B cell (primary cell): Measurements from ENCODE around the gene BLID. TPM values are rescaled to one million over a fixed set of nuclear protein-coding genes. Genes with fewer than 3 reads are reported as not detected.

Experiments
- ATAC-seq: fragments of 200-7000 bp; cut with Tn5 transposase; one replicate; pipeline ENCODE4 v1.10.0; 2021; ENCODE audit warnings: low read depth, mild to moderate bottlenecking, moderate number of reproducible peaks, moderate library complexity
- CTCF ChIA-PET: fragments of 350-600 bp; sonication (Branson Sonifier 250); formaldehyde crosslinking; loops from one replicate; lab custom pipeline; 2021; ENCODE audit warnings: antibody characterized with exemption, inconsistent platforms; lab: Charles Lee
- POLR2A ChIA-PET: fragments of 350-600 bp; sonication (Branson Sonifier 250); formaldehyde crosslinking; loops from one replicate; lab custom pipeline; 2021; ENCODE audit warnings: antibody characterized with exemption; lab: Charles Lee
- DNase-seq: peaks from one replicate; pipeline ENCODE4 v3.0.0; 2013
- H2AFZ ChIP-seq: 2 replicates; pipeline ENCODE4 v1.6.1; 2012; ENCODE audit warnings: mild to moderate bottlenecking, low read depth, low read length; ENCODE audit not compliant: insufficient read depth, poor library complexity, severe bottlenecking
- H3K27ac ChIP-seq, 2 donors: 1 replicate in 1 of 2; 2 replicates in 1 of 2; pipeline ENCODE4 v1.5.1; 2012 to 2013; ENCODE audit warnings: low read length in 2 of 2, mild to moderate bottlenecking in 2 of 2, moderate library complexity in 1 of 2
- H3K27me3 ChIP-seq, 4 experiments: fragments of 200-600 bp in 1 of 4; sonication (generic) in 1 of 4; replicated peaks in 1 of 4; 1 replicate in 2 of 4; 2 replicates in 2 of 4; pipeline versions ENCODE4 v1.6.1 to v1.7.0; 2013 to 2016; ENCODE audit warnings: low read length in 3 of 4, mild to moderate bottlenecking in 2 of 4, mixed read lengths in 1 of 4, moderate library complexity in 1 of 4; ENCODE audit not compliant: insufficient read depth in 4 of 4, control insufficient read depth in 3 of 4; ENCODE audit errors: control extremely low read depth in 1 of 4
- H3K36me3 ChIP-seq, 2 experiments: replicated peaks in 1 of 2; 1 replicate in 1 of 2; 2 replicates in 1 of 2; pipeline versions ENCODE4 v1.6.1 to v1.7.1; 2013; ENCODE audit warnings: low read length in 1 of 2; ENCODE audit not compliant: insufficient read depth in 2 of 2, control insufficient read depth in 1 of 2; ENCODE audit errors: control extremely low read depth in 1 of 2, extremely low read depth in 1 of 2
- H3K4me1 ChIP-seq, 2 donors: fragments of 200-600 bp in 1 of 2; sonication (generic) in 1 of 2; 1 replicate in 1 of 2; 2 replicates in 1 of 2; pipeline versions ENCODE4 v1.5.1 to v1.6.1; 2013 to 2017; ENCODE audit warnings: low read length in 2 of 2; ENCODE audit not compliant: control insufficient read depth in 2 of 2, insufficient read depth in 2 of 2
- H3K4me2 ChIP-seq: replicated peaks from 2 replicates; pipeline ENCODE3; 2012; ENCODE audit warnings: mild to moderate bottlenecking, low read depth, low read length; ENCODE audit not compliant: poor library complexity, severe bottlenecking
- H3K4me3 ChIP-seq, 5 experiments: fragments of 200-600 bp in 1 of 5; sonication (generic) in 1 of 5; 1 replicate in 3 of 5; 2 replicates in 2 of 5; pipeline versions ENCODE4 v1.5.1 to v1.7.0; 2011 to 2016; ENCODE audit warnings: low read length in 4 of 5, mild to moderate bottlenecking in 4 of 5, low read depth in 2 of 5, control low read depth in 1 of 5, moderate library complexity in 1 of 5; ENCODE audit not compliant: insufficient read depth in 1 of 5; ENCODE audit errors: control extremely low read depth in 1 of 5, extremely low read depth in 1 of 5
- H3K79me2 ChIP-seq: fragments of 200-600 bp; sonication (generic); one replicate; pipeline ENCODE4 v1.6.0; 2016; ENCODE audit warnings: low read length; ENCODE audit not compliant: control insufficient read depth, insufficient read depth
- H3K9ac ChIP-seq: fragments of 200-600 bp; sonication (generic); 2 replicates; pipeline ENCODE4 v1.6.1; 2017; ENCODE audit warnings: mild to moderate bottlenecking, low read length, moderate library complexity
- H3K9me3 ChIP-seq, 3 donors: one replicate each; pipeline versions ENCODE4 v1.6.1 to v1.7.1; 2013; ENCODE audit warnings: low read length in 2 of 3; ENCODE audit not compliant: control insufficient read depth in 2 of 3, insufficient read depth in 1 of 3; ENCODE audit errors: control extremely low read depth in 1 of 3
- H4K20me1 ChIP-seq: 2 replicates; pipeline ENCODE4 v1.6.0; 2012; ENCODE audit warnings: mild to moderate bottlenecking, low read length; ENCODE audit not compliant: insufficient read depth, control insufficient read depth, poor library complexity, severe bottlenecking
- H3K27ac Mint-ChIP-seq: one replicate; pipeline ENCODE4 v1.8.0; 2021; ENCODE audit warnings: mixed read lengths
- H3K27me3 Mint-ChIP-seq: one replicate; pipeline ENCODE4 v1.8.0; 2021; ENCODE audit warnings: mixed read lengths
- H3K4me1 Mint-ChIP-seq: one replicate; pipeline ENCODE4 v1.8.0; 2021; ENCODE audit warnings: mixed read lengths
- H3K4me3 Mint-ChIP-seq: one replicate; pipeline ENCODE4 v1.8.0; 2021; ENCODE audit warnings: mixed read lengths
- H3K9me3 Mint-ChIP-seq: one replicate; pipeline ENCODE4 v1.8.0; 2022; ENCODE audit warnings: mixed read lengths; ENCODE audit not compliant: insufficient read depth
- CTCF ChIP-seq: fragments of 200-600 bp; IDR thresholded peaks from one replicate; pipeline ENCODE4 v1.8.0; 2022; ENCODE audit warnings: antibody characterized with exemption, mild to moderate bottlenecking
- EZH2 ChIP-seq: IDR thresholded peaks from 2 replicates; pipeline ENCODE4 v1.6.1; 2012; ENCODE audit warnings: borderline replicate concordance, low read depth, mild to moderate bottlenecking, moderate library complexity, low read length; ENCODE audit not compliant: insufficient read depth, poor library complexity, severe bottlenecking
- WGBS: methylation state at CpG from one replicate; pipeline ENCODE4 v1.1.5; 2013; ENCODE audit warnings: missing lambda C conversion rate; ENCODE audit not compliant: insufficient coverage; 5-methylcytosine and 5-hydroxymethylcytosine counted together
- intact Hi-C: fragments of 100-400 bp; cut with micrococcal nuclease; formaldehyde crosslinking; loops from one replicate; pipeline ENCODE4 v1.10.0; 2022
- polyA plus RNA-seq: library from polyadenylated mRNA; depleted of rRNA; stranded (reverse); fragments of >200 nt; gene quantifications from 2 replicates; pipeline ENCODE4 v1.2.3, GENCODE V29; 2012
- total RNA-seq, 2 donors: library from RNA; stranded (reverse); fragments of 120-200 nt in 1 of 2; gene quantifications; 1 replicate in 1 of 2; 2 replicates in 1 of 2; pipeline versions ENCODE4 v1.2.3 to v1.2.4, GENCODE V29; 2013 to 2022

The BLID gene
- total and polyA plus RNA-seq, 2 donors (not counting 1 experiment from before 2014, with no cell fraction given) = not detected

- Histone ChIP-seq H3K4me3 (no peak overlapping the region), H3K36me3 (no peaks in the 10 kb centered on the region), H3K4me1 (no peaks in the 10 kb centered on the region), H4K20me1 (no peaks in the 10 kb centered on the region), H3K9ac (no peak overlapping the region), H3K79me2 (no peaks in the 10 kb centered on the region), H3K4me2 (no peak overlapping the region), H3K27ac (no peak overlapping the region), H3K27me3 (no peaks in the 10 kb centered on the region), H3K9me3 (no peaks in the 10 kb centered on the region), H2AFZ (no peak overlapping the region)
- intact Hi-C loops = no loop called here
- ChIA-PET CTCF (interaction anchor here (0.7 kb wide), 1 partner anchor 865 kb away, joined by 3 read pairs; no protein-coding TSS in a partner anchor), POLR2A (no interaction called here)
- Mint-ChIP-seq H3K27ac (no peak overlapping the region), H3K4me1 (no peaks in the 10 kb centered on the region), H3K9me3 (no peaks in the 10 kb centered on the region), H3K27me3 (peaks cover 4% of the 10 kb centered on the region), H3K4me3 (no peak overlapping the region)
- ATAC-seq = no peak
- WGBS = no CpG with 5 or more reads among the region's 2 CpGs
- TF ChIP-seq EZH2 (no peak), CTCF (no peak)
- DNase-seq = no peak
Observed at GRCh38 chr11:122114976-122115375, 1.0 kb downstream of the BLID start.

- no peaks in the 10 kb centered on the region for H3K79me2 ChIP-seq
- ATAC-seq = no peak
Observed at GRCh38 chr11:122113836-122114825, 1.9 kb downstream of the BLID start.

More at GRCh38 chr11:122113836-122114825, 1.9 kb downstream of the BLID start:
- H3K9me3 ChIP-seq = no peaks in the 10 kb centered on the region
- H3K4me1 Mint-ChIP-seq = no peaks in the 10 kb centered on the region
- no peak overlapping the region for H3K27ac ChIP-seq
- no peaks in the 10 kb centered on the region for H3K36me3 ChIP-seq
- H3K27ac Mint-ChIP-seq = no peak overlapping the region
- H3K4me3 Mint-ChIP-seq = no peak overlapping the region
- intact Hi-C loops = no loop called here
- DNase-seq = no peak
- TF ChIP-seq CTCF (no peak), EZH2 (no peak)
- H3K9me3 Mint-ChIP-seq = no peaks in the 10 kb centered on the region
- POLR2A ChIA-PET = no interaction called here
- H3K27me3 ChIP-seq = no peaks in the 10 kb centered on the region
- H3K4me2 ChIP-seq = no peak overlapping the region
- CTCF ChIA-PET = interaction anchor here (0.7 kb wide), 1 partner anchor 864 kb away, joined by 3 read pairs; no protein-coding TSS in a partner anchor
- no peak overlapping the region for H2AFZ ChIP-seq
- no peaks in the 10 kb centered on the region for H3K4me1 ChIP-seq
- H4K20me1 ChIP-seq = no peaks in the 10 kb centered on the region
- 83% methylated on average over 2 of the region's 8 CpGs for WGBS
- H3K9ac ChIP-seq = no peak overlapping the region
- no peak overlapping the region for H3K4me3 ChIP-seq
- peaks cover 7% of the 10 kb centered on the region for H3K27me3 Mint-ChIP-seq
